H1 (cell line): ENCODE results near the gene IFNL4. TPM values are rescaled to one million over a fixed set of nuclear protein-coding genes. Genes with fewer than 3 reads are reported as not detected.

Experiments
- CTCF ChIA-PET: fragments of 300-600 bp; sonication (Branson Sonifier 250); formaldehyde crosslinking; loops from one replicate; lab custom pipeline; 2021; ENCODE audit not compliant: partially characterized antibody; lab: Charles Lee
- POLR2A ChIA-PET: fragments of 300-600 bp; sonication (Branson Sonifier 250); formaldehyde crosslinking; loops from one replicate; lab custom pipeline; 2021; ENCODE audit warnings: inconsistent platforms; ENCODE audit not compliant: partially characterized antibody; lab: Charles Lee
- DNase-seq, 2 experiments: peaks; one replicate each; pipeline versions ENCODE4 v3.0.0 to v3.0.0-alpha.2; 2010 to 2022; ENCODE audit warnings: low spot score in 2 of 2, low read depth in 1 of 2, mixed read lengths in 1 of 2
- FAIRE-seq: peaks from 2 replicates; lab custom pipeline; 2011; peaks lifted over from hg19 to GRCh38; lab: Jason Lieb, UNC
- H2AFZ ChIP-seq: 2 replicates; pipeline ENCODE4 v1.8.1; 2012; ENCODE audit warnings: low read length, inconsistent platforms
- H2AK5ac ChIP-seq: 2 replicates; pipeline ENCODE4 v1.6.1; 2013; ENCODE audit warnings: low read depth, low read length
- H2BK120ac ChIP-seq: replicated peaks from 2 replicates; pipeline ENCODE3; 2013; ENCODE audit warnings: low read depth, low read length, inconsistent platforms
- H2BK12ac ChIP-seq: 2 replicates; pipeline ENCODE4 v1.6.1; 2013; ENCODE audit warnings: low read depth, low read length
- H2BK15ac ChIP-seq: 2 replicates; pipeline ENCODE4 v1.6.1; 2013; ENCODE audit warnings: low read length
- H2BK20ac ChIP-seq: 2 replicates; pipeline ENCODE4 v1.6.1; 2013; ENCODE audit warnings: low read length
- H2BK5ac ChIP-seq: 2 replicates; pipeline ENCODE4 v1.6.1; 2013; ENCODE audit warnings: low read depth, low read length
- H3K14ac ChIP-seq: 2 replicates; pipeline ENCODE4 v1.6.1; 2013; ENCODE audit warnings: inconsistent platforms; ENCODE audit not compliant: insufficient read length
- H3K18ac ChIP-seq: 2 replicates; pipeline ENCODE4 v1.6.1; 2013; ENCODE audit warnings: low read length; ENCODE audit errors: extremely low read depth
- H3K23ac ChIP-seq: 2 replicates; pipeline ENCODE4 v1.6.1; 2013; ENCODE audit warnings: inconsistent platforms; ENCODE audit not compliant: insufficient read length
- H3K23me2 ChIP-seq: 2 replicates; pipeline ENCODE4 v1.6.1; 2013; ENCODE audit warnings: low read depth, low read length
- H3K27ac ChIP-seq: 2 replicates; pipeline ENCODE4 v1.6.1; 2011; ENCODE audit warnings: low read depth, low read length, inconsistent platforms
- H3K27me3 ChIP-seq, 4 experiments: replicated peaks in 1 of 4; 1 replicate in 1 of 4; 2 replicates in 3 of 4; pipeline versions ENCODE4 v1.6.1 to v1.8.1; 2011 to 2013; ENCODE audit warnings: low read length in 3 of 4, mild to moderate bottlenecking in 3 of 4, inconsistent platforms in 2 of 4, mixed read lengths in 2 of 4, moderate library complexity in 1 of 4; ENCODE audit not compliant: control insufficient read depth in 3 of 4, insufficient read depth in 3 of 4; ENCODE audit errors: extremely low read depth in 1 of 4
- H3K36me3 ChIP-seq, 4 experiments: 2 replicates each; pipeline versions ENCODE4 v1.6.1 to v1.8.1; 2011 to 2013; ENCODE audit warnings: mild to moderate bottlenecking in 4 of 4, low read length in 3 of 4, moderate library complexity in 2 of 4, control low read depth in 1 of 4, inconsistent platforms in 1 of 4; ENCODE audit not compliant: insufficient read depth in 4 of 4, control insufficient read depth in 2 of 4
- H3K4ac ChIP-seq: replicated peaks from 2 replicates; pipeline ENCODE3; 2013; ENCODE audit warnings: low read length, low read depth, mixed read lengths, inconsistent platforms; ENCODE audit not compliant: insufficient read length
- H3K4me1 ChIP-seq, 4 experiments: replicated peaks in 1 of 4; 1 replicate in 1 of 4; 2 replicates in 3 of 4; pipeline versions ENCODE4 v1.6.1 to v1.8.1; 2011 to 2013; ENCODE audit warnings: low read length in 3 of 4, inconsistent platforms in 2 of 4, mixed read lengths in 1 of 4; ENCODE audit not compliant: insufficient read depth in 4 of 4, control insufficient read depth in 3 of 4
- H3K4me2 ChIP-seq, 2 experiments: 2 replicates each; pipeline versions ENCODE4 v1.6.1 to v1.8.1; 2011 to 2013; ENCODE audit warnings: low read depth in 2 of 2, low read length in 2 of 2, control low read depth in 1 of 2, inconsistent platforms in 1 of 2, mild to moderate bottlenecking in 1 of 2; ENCODE audit not compliant: insufficient read depth in 1 of 2
- H3K4me3 ChIP-seq, 4 experiments: fragments of 200-600, 300-600 bp in 1 of 4; sonication (generic), shearing (Covaris generic), sonication (Bioruptor Twin) in 1 of 4; 2 replicates each; pipeline versions ENCODE4 v1.5.1 to v1.8.1; 2011 to 2016; ENCODE audit warnings: low read length in 4 of 4, low read depth in 3 of 4, control low read depth in 2 of 4, inconsistent platforms in 2 of 4, mild to moderate bottlenecking in 2 of 4, mixed read lengths in 1 of 4, moderate library complexity in 1 of 4; ENCODE audit not compliant: insufficient read depth in 2 of 4; ENCODE audit errors: extremely low read depth in 1 of 4
- H3K56ac ChIP-seq: replicated peaks from 2 replicates; pipeline ENCODE3; 2013; ENCODE audit warnings: low read depth, mild to moderate bottlenecking, mixed read lengths, low read length, inconsistent platforms; ENCODE audit not compliant: insufficient read length
- H3K79me1 ChIP-seq: 2 replicates; pipeline ENCODE4 v1.6.1; 2013; ENCODE audit warnings: low read depth, low read length, control low read depth
- H3K79me2 ChIP-seq, 2 experiments: 2 replicates each; pipeline versions ENCODE4 v1.6.1 to v1.8.1; 2012 to 2013; ENCODE audit warnings: low read length in 2 of 2, mild to moderate bottlenecking in 2 of 2, inconsistent platforms in 1 of 2; ENCODE audit not compliant: insufficient read depth in 2 of 2, control insufficient read depth in 1 of 2
- H3K9ac ChIP-seq, 4 experiments: replicated peaks in 1 of 4; 1 replicate in 1 of 4; 2 replicates in 3 of 4; pipeline versions ENCODE4 v1.6.1 to v1.8.1; 2011 to 2013; ENCODE audit warnings: low read depth in 3 of 4, low read length in 3 of 4, control low read depth in 2 of 4, mild to moderate bottlenecking in 2 of 4, moderate library complexity in 2 of 4, inconsistent platforms in 1 of 4; ENCODE audit errors: extremely low read depth in 1 of 4
- H3K9me3 ChIP-seq, 2 experiments: 2 replicates each; pipeline versions ENCODE4 v1.6.1 to v1.8.1; 2012 to 2013; ENCODE audit warnings: mild to moderate bottlenecking in 2 of 2, moderate library complexity in 2 of 2, control low read depth in 1 of 2, inconsistent platforms in 1 of 2, low read depth in 1 of 2, low read length in 1 of 2, mixed read lengths in 1 of 2; ENCODE audit not compliant: insufficient read depth in 2 of 2
- H4K20me1 ChIP-seq, 2 experiments: replicated peaks in 1 of 2; 2 replicates each; pipeline versions ENCODE3 to v1.8.1; 2011 to 2013; ENCODE audit warnings: inconsistent platforms in 2 of 2, low read length in 2 of 2, mild to moderate bottlenecking in 1 of 2; ENCODE audit not compliant: insufficient read depth in 2 of 2, control insufficient read depth in 1 of 2
- H4K5ac ChIP-seq: 2 replicates; pipeline ENCODE4 v1.6.1; 2013; ENCODE audit warnings: low read length, low read depth, mixed read lengths, inconsistent platforms; ENCODE audit not compliant: insufficient read length
- H4K8ac ChIP-seq: 2 replicates; pipeline ENCODE4 v1.8.0; 2013; ENCODE audit warnings: mild to moderate bottlenecking, moderate library complexity, low read length, inconsistent platforms; ENCODE audit not compliant: insufficient read depth; ENCODE audit errors: extremely low read depth
- H4K91ac ChIP-seq: replicated peaks from 2 replicates; pipeline ENCODE3; 2013; ENCODE audit warnings: low read length, mixed read lengths, inconsistent platforms; ENCODE audit not compliant: insufficient read length
- ATF2 ChIP-seq: IDR thresholded peaks from 2 replicates; pipeline ENCODE4 v1.6.1; 2012; ENCODE audit warnings: low read length, inconsistent platforms
- CHD1 ChIP-seq: IDR thresholded peaks from 2 replicates; pipeline ENCODE4 v1.6.1; 2012; ENCODE audit warnings: low read depth, low read length, improper control_type of control experiment
- CTBP2 ChIP-seq: IDR thresholded peaks from 2 replicates; pipeline ENCODE4 v1.7.0; 2011; ENCODE audit warnings: borderline replicate concordance, mild to moderate bottlenecking, moderate library complexity, mixed read lengths, low read length; ENCODE audit not compliant: insufficient read depth, insufficient read length
- KDM1A ChIP-seq: fragments of 200-600, 300-600 bp; sonication (generic); IDR thresholded peaks from 2 replicates; pipeline ENCODE4 v1.7.1; 2016; ENCODE audit warnings: mild to moderate bottlenecking, low read length, borderline replicate concordance
- KDM4A ChIP-seq: IDR thresholded peaks from one replicate; pipeline ENCODE4 v1.7.1; 2012; ENCODE audit warnings: low read depth, mild to moderate bottlenecking, moderate library complexity, low read length, inconsistent platforms; ENCODE audit not compliant: severe bottlenecking
- MAX ChIP-seq: IDR thresholded peaks from 2 replicates; pipeline ENCODE4 v1.6.1; 2012; ENCODE audit warnings: inconsistent platforms
- NRF1 ChIP-seq: IDR thresholded peaks from 2 replicates; pipeline ENCODE4 v1.6.1; 2011; ENCODE audit warnings: mild to moderate bottlenecking, low read depth, low read length, improper control_type of control experiment
- RFX5 ChIP-seq: IDR thresholded peaks from 2 replicates; pipeline ENCODE4 v1.6.1; 2011; ENCODE audit warnings: low read depth, low read length, improper control_type of control experiment, borderline replicate concordance
- RXRA ChIP-seq: IDR thresholded peaks from 2 replicates; pipeline ENCODE4 v1.6.1; 2011; ENCODE audit warnings: low read depth, mild to moderate bottlenecking, low read length, moderate library complexity; ENCODE audit not compliant: insufficient read depth
- SAP30 ChIP-seq: fragments of 300-600 bp; sonication (generic); IDR thresholded peaks from 2 replicates; pipeline ENCODE4 v1.7.1; 2012; ENCODE audit warnings: low read length, moderate library complexity, mild to moderate bottlenecking, inconsistent platforms; ENCODE audit not compliant: insufficient read depth, insufficient replicate concordance
- SP1 ChIP-seq: IDR thresholded peaks from 2 replicates; pipeline ENCODE4 v1.6.1; 2011; ENCODE audit warnings: low read depth, low read length
- TCF12 ChIP-seq: IDR thresholded peaks from 2 replicates; pipeline ENCODE4 v1.6.1; 2011; ENCODE audit warnings: low read depth, mild to moderate bottlenecking, low read length
- YY1 ChIP-seq: IDR thresholded peaks from 2 replicates; pipeline ENCODE4 v1.6.1; 2011; ENCODE audit warnings: low read depth, mild to moderate bottlenecking, low read length
- WGBS, 2 experiments: shearing (Covaris generic) in 1 of 2; methylation state at CpG; one replicate each; pipeline versions ENCODE4 v1.1.6 to v1.1.7; 2013 to 2015; ENCODE audit warnings: low lambda C conversion rate in 2 of 2, mixed read lengths in 2 of 2, inconsistent platforms in 1 of 2, low coverage in 1 of 2, missing lambda C conversion rate in 1 of 2; ENCODE audit not compliant: insufficient replicate concordance in 2 of 2, insufficient coverage in 1 of 2, insufficient read length in 1 of 2; ENCODE audit errors: extremely low coverage in 1 of 2, missing lambda C conversion rate in 1 of 2; 5-methylcytosine and 5-hydroxymethylcytosine counted together
- polyA plus RNA-seq, 7 experiments: library from polyadenylated mRNA; depleted of rRNA in 3 of 7; stranded (reverse) in 5 of 7; unstranded in 2 of 7; fragments of >200 nt in 5 of 7; fragments of 200-250 nt in 2 of 7; gene quantifications; 1 replicate in 5 of 7; 2 replicates in 1 of 7; 4 replicates in 1 of 7; pipeline versions ENCODE4 v1.2.1 to v1.2.3, GENCODE V29; 2011 to 2013; ENCODE audit warnings: missing spikeins in 2 of 7, mixed read lengths in 2 of 7
- total RNA-seq: library from RNA; stranded (reverse); fragmentation: NEBNext Ultra II Directional; extraction: Animal tissue kit (Norgen Biotek cat#: 25700); gene quantifications from 2 replicates; pipeline ENCODE4 v1.2.1, GENCODE V29; 2021

The IFNL4 gene
- total and polyA plus RNA-seq, 2 of the 8 experiments (the other 6 are each of a cell fraction or from before 2014, with no cell fraction given) = not detected

- Histone ChIP-seq H3K23ac (no peak overlapping the region), H3K9ac (no peak overlapping the region), H3K79me1 (no peaks in the 10 kb centered on the region), H3K4me1 (no peaks in the 10 kb centered on the region), H3K18ac (no peak overlapping the region), H2BK20ac (no peak overlapping the region), H4K91ac (no peak overlapping the region), H3K23me2 (no peaks in the 10 kb centered on the region), H4K20me1 (no peaks in the 10 kb centered on the region), H2BK120ac (no peak overlapping the region), H2AFZ (no peak overlapping the region), H3K9me3 (no peaks in the 10 kb centered on the region), H3K56ac (no peak overlapping the region), H2BK12ac (no peak overlapping the region), H4K5ac (no peak overlapping the region), H3K4me3 (no peak overlapping the region), H3K36me3 (no peaks in the 10 kb centered on the region), H3K79me2 (no peaks in the 10 kb centered on the region), H3K4ac (no peak overlapping the region), H3K27ac (no peak overlapping the region), H2BK15ac (no peak overlapping the region), H2AK5ac (no peak overlapping the region), H3K4me2 (no peak overlapping the region), H4K8ac (no peak overlapping the region), H2BK5ac (no peak overlapping the region), H3K14ac (no peak overlapping the region), H3K27me3 (no peaks in the 10 kb centered on the region; a peak in 2 of 7 replicates)
- POLR2A ChIA-PET = no interaction called here
- WGBS, 2 experiments = 64% methylated on average over 1 of the region's 1 CpG; no CpG with 5 or more reads in 1 of the 2 experiments
- TF ChIP-seq RFX5 (no peak), CHD1 (no peak), KDM1A (no peak), NRF1 (no peak), MAX (no peak), KDM4A (no peak), TCF12 (no peak), SP1 (no peak), RXRA (no peak), CTBP2 (no peak), SAP30 (no peak), YY1 (no peak), ATF2 (no peak)
- CTCF ChIA-PET = interaction anchor here (1.0 to 1.4 kb wide), 2 partner anchors 19 to 58 kb away, joined by 3 read pairs; no protein-coding TSS in a partner anchor
- DNase-seq = no peak
- FAIRE-seq = no peak
These were observed 33.4 kb upstream of the IFNL4 start for GRCh38 chr19:39282021-39282420.
